Esophagus squamous epithelium (tissue), 5 donors: ENCODE results near the gene WNT9A. TPM values are rescaled to one million over a fixed set of nuclear protein-coding genes. Genes with fewer than 3 reads are reported as not detected.

Source experiments
- DNase-seq: peaks from one replicate; lab custom pipeline; 2025; lab: John Stamatoyannopoulos, UW
- H3K27ac ChIP-seq, 4 donors: fragments of 200-600 bp; sonication (generic); one replicate each; pipeline ENCODE4 v1.5.1; 2016 to 2019; ENCODE audit warnings: mild to moderate bottlenecking in 1 of 4
- H3K27me3 ChIP-seq, 4 donors: fragments of 200-600 bp; sonication (generic); 1 replicate in 3 of 4; 2 replicates in 1 of 4; pipeline versions ENCODE4 v1.5.1 to v1.6.0; 2017 to 2021; ENCODE audit warnings: antibody characterized with exemption in 1 of 4
- H3K36me3 ChIP-seq, 3 donors: fragments of 200-600 bp; sonication (generic); one replicate each; pipeline ENCODE4 v1.5.1; 2016 to 2019
- H3K4me1 ChIP-seq, 3 donors: fragments of 200-600 bp; sonication (generic); one replicate each; pipeline ENCODE4 v1.5.1; 2017 to 2019
- H3K4me3 ChIP-seq, 4 donors: fragments of 200-600 bp; sonication (generic); 1 replicate in 3 of 4; 2 replicates in 1 of 4; pipeline ENCODE4 v1.5.1; 2016 to 2019; ENCODE audit warnings: mild to moderate bottlenecking in 2 of 4, moderate library complexity in 1 of 4
- H3K9me3 ChIP-seq, 3 donors: fragments of 200-600 bp; sonication (generic); one replicate each; pipeline ENCODE4 v1.5.1; 2016 to 2019
- POLR2A ChIP-seq, 4 donors: fragments of 450-650 bp; IDR thresholded peaks; one replicate each; pipeline ENCODE4 v1.6.1; 2017; ENCODE audit warnings: antibody characterized with exemption in 4 of 4, mild to moderate bottlenecking in 4 of 4, moderate library complexity in 3 of 4
- WGBS, 2 donors: methylation state at CpG; one replicate each; pipeline ENCODE4 v1.1.5; 2018; 5-methylcytosine and 5-hydroxymethylcytosine counted together
- intact Hi-C: fragments of 100-400 bp; cut with DNase I; formaldehyde crosslinking; loops from one replicate; pipeline ENCODE4 v1.15.0; 2022
- total RNA-seq, 4 donors: library from RNA; depleted of rRNA; stranded (reverse); fragments of >200 nt; gene quantifications; one replicate each; pipeline ENCODE4 v1.1.0, GENCODE V29; 2016
- TF ChIP-seq, protein P1 (sequence below), 6 experiments: fragments of 450-650 bp in 4 of 6; fragments of 200-600 bp in 2 of 6; sonication (generic) in 2 of 6; IDR thresholded peaks; one replicate each; pipeline ENCODE4 v1.5.1; 2016 to 2019; ENCODE audit warnings: antibody characterized with exemption in 6 of 6, mild to moderate bottlenecking in 4 of 6, moderate library complexity in 4 of 6
- donor health status: DM: yes; HTN: yes; CAD: no.

The WNT9A gene
- total RNA-seq, 4 donors from 2014 or later: 1.7 to 5.9 (median 2.8) TPM

DNA sequence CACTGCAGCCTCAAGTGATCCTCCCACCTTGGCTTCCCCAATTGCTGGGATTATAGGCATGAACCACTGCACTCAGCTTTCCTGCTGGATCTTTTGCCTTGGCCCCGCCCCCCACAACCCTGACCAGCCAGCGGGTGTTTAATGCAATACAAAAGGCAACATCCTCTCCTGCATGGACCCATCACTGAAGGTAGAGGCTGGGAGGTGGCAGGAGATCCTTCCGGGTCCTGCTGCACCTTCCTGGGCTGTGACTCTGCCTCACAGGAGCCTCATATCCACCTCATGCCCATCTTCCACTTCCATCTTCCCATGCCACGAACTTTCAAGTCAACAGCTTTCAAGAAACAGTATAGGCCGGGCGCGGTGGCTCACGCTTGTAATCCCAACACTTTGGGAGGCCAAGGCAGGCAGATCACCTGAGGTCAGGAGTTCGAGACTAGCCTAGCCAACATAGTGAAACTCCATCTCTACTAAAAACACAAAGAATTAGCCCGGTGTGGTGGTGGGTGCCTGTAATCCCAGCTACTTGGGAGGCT, 11.7 kb upstream of the WNT9A start:
- peaks cover 0 to 61% (median 0%) of the 10 kb centered on the region in 4 donors for H3K27me3 ChIP-seq
- intact Hi-C loops: no loop called here
- WGBS, 2 donors: 89 to 94% methylated on average over 1 to 2 of the region's 10 CpGs
- TF ChIP-seq, protein P1, sequence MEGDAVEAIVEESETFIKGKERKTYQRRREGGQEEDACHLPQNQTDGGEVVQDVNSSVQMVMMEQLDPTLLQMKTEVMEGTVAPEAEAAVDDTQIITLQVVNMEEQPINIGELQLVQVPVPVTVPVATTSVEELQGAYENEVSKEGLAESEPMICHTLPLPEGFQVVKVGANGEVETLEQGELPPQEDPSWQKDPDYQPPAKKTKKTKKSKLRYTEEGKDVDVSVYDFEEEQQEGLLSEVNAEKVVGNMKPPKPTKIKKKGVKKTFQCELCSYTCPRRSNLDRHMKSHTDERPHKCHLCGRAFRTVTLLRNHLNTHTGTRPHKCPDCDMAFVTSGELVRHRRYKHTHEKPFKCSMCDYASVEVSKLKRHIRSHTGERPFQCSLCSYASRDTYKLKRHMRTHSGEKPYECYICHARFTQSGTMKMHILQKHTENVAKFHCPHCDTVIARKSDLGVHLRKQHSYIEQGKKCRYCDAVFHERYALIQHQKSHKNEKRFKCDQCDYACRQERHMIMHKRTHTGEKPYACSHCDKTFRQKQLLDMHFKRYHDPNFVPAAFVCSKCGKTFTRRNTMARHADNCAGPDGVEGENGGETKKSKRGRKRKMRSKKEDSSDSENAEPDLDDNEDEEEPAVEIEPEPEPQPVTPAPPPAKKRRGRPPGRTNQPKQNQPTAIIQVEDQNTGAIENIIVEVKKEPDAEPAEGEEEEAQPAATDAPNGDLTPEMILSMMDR (IDR thresholded peaks at IDR 0.05): no peak
- no peak for TF ChIP-seq POLR2A (IDR thresholded peaks at IDR 0.05)
- H3K4me1 ChIP-seq: no peaks in the 10 kb centered on the region
- H3K27ac ChIP-seq: no peak overlapping the region
- H3K4me3 ChIP-seq: no peak overlapping the region
- no peak for DNase-seq
- H3K9me3 ChIP-seq: peaks cover 0 to 5% (median 0%) of the 10 kb centered on the region in 3 donors
- H3K36me3 ChIP-seq: no peaks in the 10 kb centered on the region

DNA sequence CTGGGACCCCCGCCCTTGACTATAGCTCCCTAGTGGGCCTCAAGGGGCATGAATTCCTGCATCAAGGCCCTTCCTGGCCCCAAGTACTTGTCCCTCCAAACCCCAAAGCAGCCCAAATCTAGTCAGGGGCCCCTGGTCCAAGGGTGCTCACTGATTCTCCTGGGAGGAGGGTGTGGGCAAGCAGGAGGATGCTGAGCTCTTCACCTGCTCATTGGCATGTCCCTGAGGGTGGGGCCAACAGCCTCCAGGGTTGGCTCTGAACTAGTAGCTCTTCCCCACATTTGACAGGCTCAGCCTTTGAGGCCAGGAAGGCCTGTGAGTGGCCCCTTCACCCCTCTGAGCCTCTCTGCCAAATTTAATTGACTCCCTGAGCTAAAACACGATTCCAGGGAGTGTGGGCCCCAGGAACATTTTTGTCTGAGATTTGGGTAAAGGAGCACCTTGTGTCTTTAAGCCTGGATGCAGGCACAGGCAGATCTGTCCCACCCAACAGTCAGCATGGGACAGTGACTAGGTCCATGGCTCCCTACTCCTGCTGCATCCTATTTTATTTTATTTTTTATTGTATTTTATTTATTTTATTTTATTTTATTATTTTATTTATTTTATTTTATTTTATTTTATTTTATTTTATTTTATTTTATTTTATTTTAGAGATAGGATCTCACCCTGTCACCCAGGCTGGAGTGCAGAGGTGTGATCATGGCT, 11.0 kb upstream of the WNT9A start:
- H3K27me3 ChIP-seq: peaks cover 0 to 66% (median 0%) of the 10 kb centered on the region in 4 donors
- intact Hi-C loops: no loop called here
- TF ChIP-seq POLR2A (IDR thresholded peaks at IDR 0.05): no peak
- peaks cover 0 to 5% (median 0%) of the 10 kb centered on the region in 3 donors for H3K9me3 ChIP-seq
- no peaks in the 10 kb centered on the region for H3K36me3 ChIP-seq
- WGBS, 2 donors: 23 to 68% methylated on average over 1 to 2 of the region's 2 CpGs
- H3K27ac ChIP-seq: no peak overlapping the region
- peaks cover 0 to 3% (median 0%) of the 10 kb centered on the region in 3 donors for H3K4me1 ChIP-seq
- H3K4me3 ChIP-seq: no peak overlapping the region
- DNase-seq: no peak

DNA sequence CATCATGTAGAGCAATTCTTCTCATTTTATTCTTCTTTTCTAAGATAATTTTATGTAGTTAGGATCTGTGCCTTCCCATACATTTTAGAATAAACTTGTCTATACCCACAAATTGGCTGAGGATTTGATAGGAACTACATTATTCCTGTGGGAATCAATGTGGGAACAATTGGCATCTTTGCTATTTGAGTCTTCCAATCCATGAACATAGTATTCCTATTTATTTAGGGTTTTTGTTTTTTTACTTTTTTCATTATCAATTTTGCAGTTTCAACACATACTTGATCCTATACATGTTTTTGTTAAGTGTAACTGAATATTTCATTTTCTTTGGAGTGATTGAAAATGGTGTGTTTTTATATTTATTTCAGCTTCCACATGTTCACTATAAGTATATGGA, 8.1 kb upstream of the WNT9A start:
- Histone ChIP-seq H3K4me1 (peaks cover 0 to 18% (median 2%) of the 10 kb centered on the region in 3 donors), H3K9me3 (peaks cover 0 to 5% (median 0%) of the 10 kb centered on the region in 3 donors), H3K4me3 (no peak overlapping the region), H3K27ac (no peak overlapping the region), H3K27me3 (peaks cover 0 to 76% (median 0%) of the 10 kb centered on the region in 4 donors), H3K36me3 (no peaks in the 10 kb centered on the region)
- DNase-seq: no peak
- TF ChIP-seq POLR2A (IDR thresholded peaks at IDR 0.05): no peak
- TF ChIP-seq, protein P1 (IDR thresholded peaks at IDR 0.05): no peak
- intact Hi-C loops: no loop called here

DNA sequence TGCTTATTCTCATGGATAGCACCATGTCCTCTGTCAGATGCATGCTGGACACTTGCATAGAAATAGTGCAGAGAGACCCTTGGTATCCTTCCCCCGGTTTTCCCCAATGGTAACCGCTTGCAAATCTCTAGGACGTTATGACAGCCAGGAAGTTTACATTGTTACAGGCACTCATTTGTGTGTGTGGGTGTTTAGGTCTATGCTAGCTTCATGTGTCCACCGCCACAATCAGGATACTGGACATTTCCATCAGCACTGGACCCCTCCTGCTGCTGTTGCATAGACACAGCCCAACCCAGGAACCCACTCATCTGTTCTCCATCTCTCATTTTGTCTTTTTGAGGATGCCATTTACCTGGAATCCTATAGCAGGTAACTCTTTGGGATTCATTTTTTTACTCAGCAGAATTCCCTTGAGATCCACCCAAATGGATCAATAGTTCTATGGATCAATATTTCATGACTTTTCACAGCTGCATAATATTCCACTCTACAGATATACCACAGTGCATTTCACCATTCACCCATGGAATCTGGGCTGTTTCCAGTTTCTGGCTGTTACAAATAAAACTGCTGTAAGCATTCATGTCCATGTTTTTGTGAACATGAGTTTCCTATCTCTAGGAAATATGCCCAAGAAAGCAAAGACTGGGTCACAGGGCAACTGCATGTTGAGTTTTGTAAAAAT, 6.6 kb upstream of the WNT9A start:
- intact Hi-C loops: loop anchor here (5.0 kb wide), 1 partner anchor 467 kb away; no protein-coding TSS in a partner anchor
- no peak for DNase-seq
- TF ChIP-seq POLR2A (IDR thresholded peaks at IDR 0.05): no peak
- TF ChIP-seq, protein P1 (IDR thresholded peaks at IDR 0.05): no peak
- Histone ChIP-seq H3K27me3 (peaks cover 0 to 78% (median 0%) of the 10 kb centered on the region in 4 donors), H3K4me3 (no peak overlapping the region), H3K4me1 (peaks cover 0 to 20% (median 2%) of the 10 kb centered on the region in 3 donors), H3K27ac (no peak overlapping the region), H3K9me3 (peaks cover 0 to 5% (median 0%) of the 10 kb centered on the region in 3 donors), H3K36me3 (no peaks in the 10 kb centered on the region)
- WGBS, 2 donors: 27 to 43% methylated on average over 3 to 4 of the region's 4 CpGs

DNA sequence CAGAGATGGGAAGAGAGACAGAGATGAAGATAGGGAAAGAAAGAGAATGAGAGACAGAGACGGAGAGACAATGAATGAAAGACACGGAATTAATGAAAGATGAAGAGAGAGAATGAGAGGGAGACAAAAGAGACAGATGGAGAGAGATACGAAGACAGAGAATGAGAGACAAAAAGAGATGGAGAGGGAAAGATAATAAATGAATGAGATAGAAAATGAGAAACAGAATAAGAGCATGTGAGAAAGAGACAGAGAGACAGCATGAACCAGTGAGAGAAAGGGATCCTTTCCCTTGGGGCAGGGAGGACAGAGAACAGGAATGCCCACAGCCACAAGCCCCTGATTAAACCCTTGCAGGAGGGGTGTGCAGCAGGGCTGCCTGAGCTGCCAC, 5.3 kb upstream of the WNT9A start:
- H3K4me3 ChIP-seq: no peak overlapping the region
- TF ChIP-seq, protein P1 (IDR thresholded peaks at IDR 0.05): no peak
- no peak for TF ChIP-seq POLR2A (IDR thresholded peaks at IDR 0.05)
- peaks cover 0 to 5% (median 0%) of the 10 kb centered on the region in 3 donors for H3K9me3 ChIP-seq
- H3K4me1 ChIP-seq: peaks cover 7 to 33% (median 10%) of the 10 kb centered on the region in 3 donors
- H3K36me3 ChIP-seq: no peaks in the 10 kb centered on the region
- H3K27ac ChIP-seq: no peak overlapping the region
- WGBS, 2 donors: 78 to 88% methylated on average over 3 of the region's 3 CpGs
- no peak for DNase-seq
- H3K27me3 ChIP-seq: peaks cover 0 to 82% (median 0%) of the 10 kb centered on the region in 4 donors
- intact Hi-C loops: loop anchor here (5.0 kb wide), 1 partner anchor 466 kb away; no protein-coding TSS in a partner anchor
